HEK293T (cell line): ENCODE measurements around the gene PRKG1.

ENCODE experiments used
- BHLHE40 ChIP-seq: fragments of 450-650 bp; IDR thresholded peaks from 2 replicates; pipeline ENCODE4 v1.6.1; 2016; ENCODE audit warnings: mild to moderate bottlenecking, moderate library complexity, borderline replicate concordance
- CTBP1 ChIP-seq: fragments of 450-650 bp; IDR thresholded peaks from 2 replicates; pipeline ENCODE4 v1.6.1; 2016; ENCODE audit warnings: borderline replicate concordance
- FOXK2 ChIP-seq: fragments of 450-650 bp; IDR thresholded peaks from 2 replicates; pipeline ENCODE4 v1.6.1; 2016; ENCODE audit warnings: mild to moderate bottlenecking
- FOXM1 ChIP-seq: fragments of 450-650 bp; IDR thresholded peaks from 2 replicates; pipeline ENCODE4 v1.6.1; 2017; ENCODE audit warnings: mild to moderate bottlenecking, borderline replicate concordance
- HDGF ChIP-seq: fragments of 450-650 bp; IDR thresholded peaks from 2 replicates; pipeline ENCODE4 v1.6.1; 2017; ENCODE audit warnings: antibody characterized with exemption, borderline replicate concordance
- NFRKB ChIP-seq: fragments of 450-650 bp; IDR thresholded peaks from 2 replicates; pipeline ENCODE4 v1.6.1; 2016; ENCODE audit warnings: mild to moderate bottlenecking, moderate library complexity

DNA sequence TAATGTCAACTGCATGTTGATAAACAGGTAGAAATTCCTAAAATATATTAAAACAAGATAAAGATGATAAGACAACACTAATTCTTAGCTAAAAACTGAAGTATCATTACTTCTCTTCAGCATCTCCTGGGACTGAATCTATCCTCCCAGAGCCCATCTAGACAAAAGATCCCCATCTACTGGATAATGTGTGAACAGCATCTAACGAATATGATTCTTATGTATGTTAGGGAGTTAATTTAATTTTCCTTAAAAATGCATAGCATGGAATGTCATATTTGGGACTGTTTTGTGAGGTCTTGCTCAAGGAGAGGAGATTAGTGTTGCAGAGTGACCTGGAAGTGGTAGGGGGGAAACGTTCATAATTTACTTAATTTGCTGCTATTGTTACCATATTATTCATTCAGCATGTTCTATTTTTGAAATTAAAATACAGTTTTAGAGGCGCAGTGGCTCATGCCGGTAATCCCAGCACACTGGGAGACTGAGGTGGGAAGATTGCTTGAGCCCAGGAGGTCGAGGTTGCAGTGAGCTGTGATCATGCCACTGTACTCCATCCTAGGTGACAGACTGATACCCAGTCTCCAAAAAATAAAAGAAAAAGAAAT is 930.2 kb downstream of the PRKG1 start:
- TF ChIP-seq BHLHE40 (no peak), FOXM1 (no peak), HDGF (no peak), FOXK2 (no peak), NFRKB (no peak), CTBP1 (no peak)
